ENCODE data around the gene PITPNM2.

- no peak for TF ChIP-seq MAFK (IDR thresholded peaks at IDR 0.05; ENCODE audit: low read depth, low read length)
- TF ChIP-seq GTF2F1 (IDR thresholded peaks at IDR 0.05; ENCODE audit: borderline replicate concordance, low read depth, low read length), result no peak
Observed at GRCh38 chr12:123152833-123153232, 1.9 kb upstream of the PITPNM2 start.

All from H1 (cell line).